ENCODE results near the gene HMGCS2.

Gene HMGCS2

DNA sequence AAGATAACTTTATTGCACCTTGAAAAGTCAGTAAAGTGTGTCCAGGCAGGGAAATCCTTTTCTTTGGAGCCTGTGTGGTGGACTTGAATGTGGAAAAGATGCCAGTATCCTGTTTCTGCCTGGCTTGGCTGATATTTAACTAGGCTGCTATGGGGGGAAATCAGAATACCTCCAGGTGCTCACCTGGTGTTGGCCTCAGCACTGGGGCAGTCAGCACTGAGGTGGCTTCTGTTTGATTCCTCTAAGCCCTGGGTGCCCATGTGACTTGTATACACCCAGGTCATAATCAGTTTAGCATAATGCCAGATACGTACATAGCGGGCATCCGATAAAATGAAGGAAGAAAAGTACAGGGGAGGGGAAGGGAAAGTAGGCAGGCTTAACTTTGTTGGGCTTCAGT is 49.7 kb downstream of the HMGCS2 start:
- DNase-seq (ENCODE audit: low read depth), result no peak
- TF ChIP-seq CTCF (conservative IDR thresholded peaks at IDR 0.05; ENCODE audit: control insufficient read depth, insufficient read depth, low read depth, low read length), result no peak
- no peak overlapping the region for H3K4me3 ChIP-seq (ENCODE audit: control insufficient read depth, low read depth, low read length)

DNA sequence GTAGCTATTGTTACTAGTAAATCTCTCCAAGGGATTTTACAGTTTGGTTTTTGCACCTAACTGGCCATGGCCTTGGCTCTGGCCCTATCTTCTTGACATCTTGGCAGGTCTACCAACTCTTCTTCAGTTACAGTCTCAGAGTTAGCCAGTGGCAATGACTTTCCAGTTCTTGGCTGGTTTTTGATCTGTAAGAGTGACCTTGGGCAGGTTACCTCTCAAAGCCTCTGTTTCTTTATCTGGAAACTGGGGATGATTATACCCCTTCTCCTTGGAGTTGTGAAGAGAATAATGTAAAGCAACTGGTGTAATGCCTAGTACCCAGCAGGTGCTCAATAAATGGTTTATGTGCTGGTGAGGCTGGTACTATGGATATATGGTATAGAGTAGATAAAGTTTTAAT is 50.3 kb downstream of the HMGCS2 start:
- no peak for DNase-seq (ENCODE audit: low read depth)
- H3K4me3 ChIP-seq (ENCODE audit: control insufficient read depth, low read depth, low read length), result no peak overlapping the region
- TF ChIP-seq CTCF (conservative IDR thresholded peaks at IDR 0.05; ENCODE audit: control insufficient read depth, insufficient read depth, low read depth, low read length), result no peak

GRCh38 chr1:119715542-119715941 is 53.2 kb downstream of the HMGCS2 start:
- no peak overlapping the region for H3K4me3 ChIP-seq (ENCODE audit: control insufficient read depth, low read depth, low read length)
- TF ChIP-seq CTCF (conservative IDR thresholded peaks at IDR 0.05; ENCODE audit: control insufficient read depth, insufficient read depth, low read depth, low read length), result no peak
- DNase-seq (ENCODE audit: low read depth), result peak; percentile 47

- no peak for TF ChIP-seq CTCF (conservative IDR thresholded peaks at IDR 0.05; ENCODE audit: control insufficient read depth, insufficient read depth, low read depth, low read length)
- no peak overlapping the region for H3K4me3 ChIP-seq (ENCODE audit: control insufficient read depth, low read depth, low read length)
- peak; percentile 23 for DNase-seq (ENCODE audit: low read depth)
Observed at GRCh38 chr1:119714583-119714982, 54.1 kb downstream of the HMGCS2 start.

DNA sequence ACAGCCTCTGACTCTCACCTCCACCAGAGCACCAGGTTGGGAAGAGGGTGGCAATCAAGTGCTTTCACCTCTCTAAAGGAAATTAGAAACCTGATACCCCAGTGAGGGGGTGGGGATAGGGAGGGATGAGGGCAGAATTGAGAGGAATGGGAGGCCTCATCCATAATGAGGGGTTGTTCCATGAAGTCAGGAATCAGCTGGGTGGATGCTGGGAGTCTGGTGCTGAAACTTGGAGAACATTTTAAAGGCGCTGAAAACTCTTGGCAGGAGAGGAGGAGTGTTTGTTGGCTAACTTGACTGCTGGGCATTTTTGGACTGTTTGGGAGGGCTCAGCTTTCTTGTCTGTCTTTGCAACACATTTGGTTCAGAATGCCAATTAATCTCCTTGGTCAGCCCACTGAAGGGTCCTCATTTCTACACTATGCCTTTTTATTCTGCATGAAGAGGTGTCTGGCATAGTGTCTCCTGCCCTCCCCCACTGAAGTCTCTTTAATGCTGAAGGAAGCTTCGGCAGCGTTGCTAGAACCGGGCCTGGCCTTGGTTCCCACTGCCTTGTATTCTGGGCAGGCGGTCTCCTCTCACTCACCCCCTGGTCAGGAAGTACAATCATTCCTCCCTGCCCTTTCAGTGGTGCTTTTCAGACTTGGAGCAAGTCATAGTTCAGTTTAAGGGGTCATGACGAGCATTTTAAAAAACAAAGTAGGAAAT is 54.8 kb downstream of the HMGCS2 start:
- DNase-seq (ENCODE audit: low read depth), result peak; percentile 26
- TF ChIP-seq CTCF (conservative IDR thresholded peaks at IDR 0.05; ENCODE audit: control insufficient read depth, insufficient read depth, low read depth, low read length), result no peak
- H3K4me3 ChIP-seq (ENCODE audit: control insufficient read depth, low read depth, low read length), result peak overlapping the region; percentile 92

- TF ChIP-seq CTCF (conservative IDR thresholded peaks at IDR 0.05; ENCODE audit: control insufficient read depth, insufficient read depth, low read depth, low read length), result no peak
- H3K4me3 ChIP-seq (ENCODE audit: control insufficient read depth, low read depth, low read length), result peak overlapping the region; percentile 92
- DNase-seq (ENCODE audit: low read depth), result peak; percentile 20
Observed at GRCh38 chr1:119713039-119713748, 55.5 kb downstream of the HMGCS2 start.
